Stimulated activated CD4-positive, alpha-beta T cell treated with anti-CD3 and anti-CD28 coated beads, Interleukin-15, amount 100 ng/mL, for 1 hour (primary cell): ENCODE results near the gene GOLGA5.

Experiments
- DNase-seq, 2 donors: peaks; one replicate each; pipeline ENCODE4 v3.0.0-alpha.2; 2020; ENCODE audit warnings: low read depth in 1 of 2, low spot score in 1 of 2

Gene GOLGA5

GRCh38 chr14:92874962-92875661, 81.0 kb downstream of the GOLGA5 start:
- no peak for DNase-seq

- DNase-seq = no peak
These were observed 83.8 kb downstream of the GOLGA5 start for GRCh38 chr14:92877757-92878431.

- no peak for DNase-seq
These were observed 86.2 kb downstream of the GOLGA5 start for GRCh38 chr14:92880351-92880750.

- DNase-seq = no peak
These were observed 86.7 kb downstream of the GOLGA5 start for GRCh38 chr14:92880851-92881250.

GRCh38 chr14:92883066-92883465, 89.0 kb downstream of the GOLGA5 start:
- DNase-seq = no peak

GRCh38 chr14:92884410-92884809, 90.3 kb downstream of the GOLGA5 start:
- no peak for DNase-seq

- no peak for DNase-seq
These were observed 91.4 kb downstream of the GOLGA5 start for GRCh38 chr14:92885279-92886061.

GRCh38 chr14:92886337-92886736, 92.2 kb downstream of the GOLGA5 start:
- DNase-seq = no peak

GRCh38 chr14:92887157-92887556, 93.1 kb downstream of the GOLGA5 start:
- no peak for DNase-seq

- DNase-seq = no peak
These were observed 94.8 kb downstream of the GOLGA5 start for GRCh38 chr14:92888896-92889295.
